ENCODE data around the gene LDAH.

Gene LDAH

GRCh38 chr2:20652141-20652540, 170.8 kb downstream of the LDAH start:
- ChIA-PET CTCF (interaction anchor here (0.5 to 2.4 kb wide), 7 partner anchors 9 to 1809 kb away, joined by 3 to 20 read pairs (median 6); no protein-coding TSS in a partner anchor), POLR2A (interaction anchor here (1.5 to 4.2 kb wide), 2 partner anchors 17 to 205 kb away, joined by 3 to 36 read pairs; partner anchors contain the start of gene RHOB)
- no peak for DNase-seq (ENCODE audit: extremely low spot score)
- TF ChIP-seq ZNF384 (IDR thresholded peaks at IDR 0.05) (no peak), FOXK2 (IDR thresholded peaks at IDR 0.05) (no peak), SP1 (IDR thresholded peaks at IDR 0.05) (no peak), HDGF (IDR thresholded peaks at IDR 0.05; ENCODE audit: borderline replicate concordance) (no peak), CTBP1 (IDR thresholded peaks at IDR 0.05; ENCODE audit: borderline replicate concordance) (no peak), ARNT (IDR thresholded peaks at IDR 0.05) (no peak)
- TF ChIP-seq, protein P1, sequence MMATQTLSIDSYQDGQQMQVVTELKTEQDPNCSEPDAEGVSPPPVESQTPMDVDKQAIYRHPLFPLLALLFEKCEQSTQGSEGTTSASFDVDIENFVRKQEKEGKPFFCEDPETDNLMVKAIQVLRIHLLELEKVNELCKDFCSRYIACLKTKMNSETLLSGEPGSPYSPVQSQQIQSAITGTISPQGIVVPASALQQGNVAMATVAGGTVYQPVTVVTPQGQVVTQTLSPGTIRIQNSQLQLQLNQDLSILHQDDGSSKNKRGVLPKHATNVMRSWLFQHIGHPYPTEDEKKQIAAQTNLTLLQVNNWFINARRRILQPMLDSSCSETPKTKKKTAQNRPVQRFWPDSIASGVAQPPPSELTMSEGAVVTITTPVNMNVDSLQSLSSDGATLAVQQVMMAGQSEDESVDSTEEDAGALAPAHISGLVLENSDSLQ (IDR thresholded peaks at IDR 0.05), result no peak

DNA sequence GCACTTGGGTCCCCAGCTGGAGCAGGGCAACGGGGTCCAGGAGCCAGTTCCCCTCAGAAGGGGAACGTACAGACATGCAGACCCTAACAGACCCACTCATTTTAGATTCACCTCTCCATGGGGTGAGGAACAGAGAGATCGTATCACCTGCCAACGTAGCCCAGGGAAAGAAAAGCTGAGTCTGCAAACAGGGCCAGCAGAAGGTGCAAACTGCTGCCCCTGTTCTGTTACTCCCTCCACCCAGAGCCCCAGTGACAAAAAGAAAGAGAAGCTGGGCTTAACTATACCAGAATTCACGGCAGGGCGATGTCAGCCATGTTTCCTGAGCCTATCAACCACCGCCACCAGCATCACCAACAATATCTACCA, 171.2 kb downstream of the LDAH start:
- ChIA-PET POLR2A (interaction anchor here (0.6 to 4.2 kb wide), 8 partner anchors 10 to 379 kb away, joined by 3 to 36 read pairs (median 4); partner anchors contain the start of gene RHOB), CTCF (interaction anchor here (0.5 to 2.4 kb wide), 14 partner anchors 9 to 1808 kb away, joined by 3 to 20 read pairs (median 4); partner anchors contain the start of gene RHOB)
- no peak for DNase-seq (ENCODE audit: extremely low spot score)
- no peak for TF ChIP-seq TARDBP (IDR thresholded peaks at IDR 0.05)
- TF ChIP-seq ARNT (IDR thresholded peaks at IDR 0.05), result no peak
- no peak for TF ChIP-seq SUZ12 (IDR thresholded peaks at IDR 0.05)
- no peak for TF ChIP-seq CTBP1 (IDR thresholded peaks at IDR 0.05; ENCODE audit: borderline replicate concordance)
- TF ChIP-seq LEF1 (IDR thresholded peaks at IDR 0.05; ENCODE audit: borderline replicate concordance), result no peak
- TF ChIP-seq HDGF (IDR thresholded peaks at IDR 0.05; ENCODE audit: borderline replicate concordance), result no peak
- no peak for TF ChIP-seq SP1 (IDR thresholded peaks at IDR 0.05)
- no peak for TF ChIP-seq FOXA1 (IDR thresholded peaks at IDR 0.05)
- TF ChIP-seq FOXK2 (IDR thresholded peaks at IDR 0.05), result no peak
- no peak for TF ChIP-seq FOXM1 (IDR thresholded peaks at IDR 0.05; ENCODE audit: borderline replicate concordance)
- no peak for TF ChIP-seq L3MBTL2 (conservative IDR thresholded peaks at IDR 0.05)

- TF ChIP-seq LEF1 (IDR thresholded peaks at IDR 0.05; ENCODE audit: borderline replicate concordance) (0 out of 2 replicates have a peak, but pooled peaks have one; percentile 35), FOXK2 (IDR thresholded peaks at IDR 0.05) (no peak), ARNT (IDR thresholded peaks at IDR 0.05) (0 out of 2 replicates have a peak, but pooled peaks have one; percentile 41), HDGF (IDR thresholded peaks at IDR 0.05; ENCODE audit: borderline replicate concordance) (0 out of 2 replicates have a peak, but pooled peaks have one; percentile 29)
- TF ChIP-seq, protein P1 (IDR thresholded peaks at IDR 0.05), result no peak
- ChIA-PET POLR2A (interaction anchor here (0.6 to 4.2 kb wide), 10 partner anchors 9 to 379 kb away, joined by 3 to 36 read pairs (median 4); partner anchors contain the start of gene RHOB), CTCF (interaction anchor here (0.5 to 2.4 kb wide), 16 partner anchors 7 to 672 kb away, joined by 3 to 20 read pairs (median 4); partner anchors contain the start of gene RHOB)
- DNase-seq (ENCODE audit: extremely low spot score), result peak; percentile 96
These were observed 171.8 kb downstream of the LDAH start, which contains the start of gene HS1BP3 for GRCh38 chr2:20650877-20651730. HS1BP3 (minus strand) TSS chr2:20651098; CDS start chr2:20651063, 35 bp downstream.

DNA sequence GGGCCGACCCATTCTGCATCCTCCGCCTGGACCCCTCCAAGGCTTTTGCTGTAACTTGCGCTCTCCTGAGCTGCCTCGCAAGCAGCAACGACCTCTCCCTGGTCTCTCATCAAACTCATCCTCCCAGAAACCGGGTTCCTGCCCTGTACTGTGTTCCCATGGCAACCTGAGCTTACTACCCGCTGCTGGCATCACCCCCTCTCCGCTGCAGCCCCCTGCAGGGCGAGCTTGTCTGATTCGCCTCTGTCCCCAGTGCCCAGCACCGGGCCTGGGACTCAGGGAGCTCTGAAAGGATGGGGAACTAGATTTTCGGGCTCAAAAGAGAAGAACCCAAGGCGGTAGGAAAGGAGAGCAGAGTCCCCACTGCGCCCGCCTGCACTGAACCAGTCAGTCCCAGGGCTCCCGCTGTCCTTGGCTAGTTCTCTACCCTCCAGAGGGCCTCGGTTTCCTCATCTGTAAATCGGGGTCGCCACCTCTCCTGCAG, 172.5 kb downstream of the LDAH start:
- peak; percentile 29 for DNase-seq (ENCODE audit: extremely low spot score)
- no peak for TF ChIP-seq NFRKB (IDR thresholded peaks at IDR 0.05)
- TF ChIP-seq ZNF384 (IDR thresholded peaks at IDR 0.05), result no peak
- TF ChIP-seq LEF1 (IDR thresholded peaks at IDR 0.05; ENCODE audit: borderline replicate concordance), result no peak
- ChIA-PET CTCF (interaction anchor here (0.6 to 2.4 kb wide), 8 partner anchors 8 to 298 kb away, joined by 3 to 20 read pairs (median 4); no protein-coding TSS in a partner anchor), POLR2A (interaction anchor here (0.6 to 4.2 kb wide), 9 partner anchors 8 to 299 kb away, joined by 3 to 36 read pairs (median 4); partner anchors contain the start of gene RHOB)

DNA sequence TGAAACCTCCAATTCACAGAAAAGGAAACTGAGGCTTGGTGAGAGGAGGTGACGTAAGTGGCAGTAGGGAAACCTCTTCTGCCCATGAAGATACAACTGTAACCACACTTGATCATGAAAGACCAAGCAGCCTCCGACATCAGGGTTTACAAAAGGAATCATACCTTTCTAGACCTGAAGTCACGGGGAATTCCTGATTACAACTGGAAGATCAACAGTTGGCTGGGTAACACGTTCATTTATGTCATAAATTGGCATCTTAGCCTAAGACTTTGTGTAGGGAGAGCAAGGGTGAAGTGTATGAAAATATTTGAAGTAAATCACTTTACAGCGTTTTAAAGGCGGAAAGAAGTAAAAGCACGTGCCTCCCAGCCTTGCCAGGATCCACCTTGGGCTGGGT, 172.9 kb downstream of the LDAH start:
- POLR2A ChIA-PET, result interaction anchor here (0.6 to 4.2 kb wide), 6 partner anchors 8 to 470 kb away, joined by 3 to 36 read pairs (median 5); partner anchors contain the start of gene RHOB
- CTCF ChIA-PET, result interaction anchor here (0.6 to 2.4 kb wide), 9 partner anchors 8 to 297 kb away, joined by 3 to 20 read pairs (median 5); no protein-coding TSS in a partner anchor
- TF ChIP-seq L3MBTL2 (conservative IDR thresholded peaks at IDR 0.05), result no peak
- DNase-seq (ENCODE audit: extremely low spot score), result no peak

GRCh38 chr2:20649576-20649975, 173.3 kb downstream of the LDAH start:
- ChIA-PET CTCF (interaction anchor here (1.1 to 1.8 kb wide), 5 partner anchors 18 to 297 kb away, joined by 3 to 6 read pairs (median 4); no protein-coding TSS in a partner anchor), POLR2A (interaction anchor here (0.6 to 4.2 kb wide), 2 partner anchors 202 to 470 kb away, joined by 4 to 36 read pairs; partner anchors contain the start of gene RHOB)
- no peak for DNase-seq (ENCODE audit: extremely low spot score)
- TF ChIP-seq SUZ12 (IDR thresholded peaks at IDR 0.05) (no peak), FOXM1 (IDR thresholded peaks at IDR 0.05; ENCODE audit: borderline replicate concordance) (no peak), L3MBTL2 (conservative IDR thresholded peaks at IDR 0.05) (no peak), BHLHE40 (IDR thresholded peaks at IDR 0.05; ENCODE audit: borderline replicate concordance) (no peak), FOXA1 (IDR thresholded peaks at IDR 0.05) (no peak), HDGF (IDR thresholded peaks at IDR 0.05; ENCODE audit: borderline replicate concordance) (no peak), FOXK2 (IDR thresholded peaks at IDR 0.05) (no peak), CTBP1 (IDR thresholded peaks at IDR 0.05; ENCODE audit: borderline replicate concordance) (no peak)

Data from HEK293T (cell line).